Erythroblast (primary cell): ENCODE results near the gene OR1A1.
"Not testable (repeated sequence)": the region's sequence is repeated elsewhere in the genome, so short reads cannot be mapped to it uniquely, and the experiment has no call there.

Source experiments
- GATA1 ChIP-seq: IDR thresholded peaks from 2 replicates; pipeline ENCODE4 v1.6.1; 2011; ENCODE audit warnings: low read depth, mild to moderate bottlenecking, control low read depth, low read length, moderate library complexity
- POLR2A ChIP-seq: IDR thresholded peaks from 2 replicates; pipeline ENCODE4 v1.6.1; 2011; ENCODE audit warnings: mild to moderate bottlenecking, low read length

DNA sequence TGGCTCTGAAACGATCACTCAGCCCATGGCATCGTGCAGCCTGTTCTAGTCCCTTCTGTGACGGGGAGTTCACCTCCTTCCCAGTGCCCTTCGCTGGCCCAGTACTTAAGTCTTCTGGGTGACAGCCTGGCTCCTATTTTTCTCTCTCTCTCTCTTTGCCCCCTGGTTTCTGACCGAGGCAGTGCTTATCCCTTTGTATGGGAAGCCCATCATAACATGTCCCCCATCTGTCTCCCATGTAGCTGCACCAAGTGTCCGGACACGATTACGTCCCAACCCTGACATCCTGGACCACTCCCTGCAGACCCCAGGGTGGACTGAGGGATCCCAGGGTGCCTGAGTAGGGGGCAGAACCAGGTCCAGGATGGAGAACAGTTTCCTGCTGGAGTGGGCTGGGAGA is 24.8 kb downstream of the OR1A1 start:
- not testable (repeated sequence) for TF ChIP-seq POLR2A, GATA1
